ENCODE data around the gene TLK1. TPM values are rescaled to one million over a fixed set of nuclear protein-coding genes. Genes with fewer than 3 reads are reported as not detected.
"Not testable (repeated sequence)": the region's sequence is repeated elsewhere in the genome, so short reads cannot be mapped to it uniquely, and the experiment has no call there.

The TLK1 gene
- total RNA-seq, 2 experiments from 2014 or later: 59.2 to 64.5 TPM

- no peak overlapping the region for H3K27ac Mint-ChIP-seq
- H3K27me3 Mint-ChIP-seq: no peaks in the 10 kb centered on the region
- no peak for DNase-seq
- peaks cover 15% of the 10 kb centered on the region for H3K36me3 Mint-ChIP-seq
- H3K4me1 Mint-ChIP-seq (ENCODE audit: low read depth): peaks cover 62% of the 10 kb centered on the region
- H3K4me3 Mint-ChIP-seq: no peak overlapping the region
- no peaks in the 10 kb centered on the region for H3K9me3 Mint-ChIP-seq
- intact Hi-C loops (cut with micrococcal nuclease): loop anchor here (5.0 kb wide), 1 partner anchor 343 kb away; the partner anchor contains the start of genes DCAF17 and METTL8
- ChIA-PET CTCF (interaction anchor here (1.3 kb wide), 1 partner anchor 327 kb away, joined by 3 read pairs; no protein-coding TSS in a partner anchor), POLR2A (no interaction called here)
Measured at GRCh38 chr2:171089489-171089888, 71.2 kb downstream of the TLK1 start.

- ChIA-PET POLR2A (interaction anchor here (1.0 kb wide), 1 partner anchor 115 kb away, joined by 3 read pairs; no protein-coding TSS in a partner anchor), CTCF (interaction anchor here (0.6 to 4.3 kb wide), 16 partner anchors 11 to 1087 kb away, joined by 3 to 42 read pairs (median 5); partner anchors contain the start of genes GORASP2 and TLK1)
- no peak for DNase-seq
- Mint-ChIP-seq H3K27me3 (no peaks in the 10 kb centered on the region), H3K4me3 (no peak overlapping the region), H3K36me3 (peaks cover 13% of the 10 kb centered on the region), H3K27ac (no peak overlapping the region), H3K4me1 (ENCODE audit: low read depth) (peaks cover 63% of the 10 kb centered on the region), H3K9me3 (no peaks in the 10 kb centered on the region)
- intact Hi-C loops (cut with micrococcal nuclease): loop anchor here (5.0 kb wide), 1 partner anchor 344 kb away; the partner anchor contains the start of genes DCAF17 and METTL8
Measured at GRCh38 chr2:171088057-171088834, 72.4 kb downstream of the TLK1 start.

DNA sequence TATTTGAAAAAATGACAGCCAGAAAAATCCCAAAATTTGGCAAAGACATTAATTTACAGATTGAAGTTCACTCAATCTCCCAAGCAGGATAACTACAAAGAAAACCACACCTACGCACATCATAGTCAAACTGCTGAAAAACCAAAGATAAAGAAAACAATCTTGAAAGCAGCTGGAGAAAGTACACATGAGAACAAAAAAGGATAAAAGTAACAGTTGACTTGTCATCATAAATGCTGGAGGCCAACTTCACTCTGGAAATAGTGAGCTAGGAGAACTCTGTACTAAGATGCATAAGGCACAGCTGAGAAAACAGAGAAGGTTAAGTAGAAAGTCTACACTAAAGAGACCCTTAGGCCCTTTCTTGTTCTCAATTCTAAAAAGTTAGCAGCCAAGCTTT is 73.1 kb downstream of the TLK1 start:
- POLR2A ChIA-PET: no interaction called here
- Mint-ChIP-seq H3K36me3 (peaks cover 15% of the 10 kb centered on the region), H3K27ac (peak overlapping the region; percentile 46), H3K9me3 (no peaks in the 10 kb centered on the region), H3K4me1 (ENCODE audit: low read depth) (peaks cover 59% of the 10 kb centered on the region), H3K27me3 (no peaks in the 10 kb centered on the region), H3K4me3 (no peak overlapping the region)
- intact Hi-C loops (cut with micrococcal nuclease): loop anchor here (1.0 to 5.0 kb wide), 6 partner anchors 43 to 345 kb away; partner anchors contain the start of genes DCAF17, GORASP2 and METTL8
- DNase-seq: no peak
- CTCF ChIA-PET: interaction anchor here (0.6 to 4.3 kb wide), 31 partner anchors 8 to 1087 kb away, joined by 3 to 42 read pairs (median 5); partner anchors contain the start of genes DCAF17, GORASP2, METTL8 and TLK1

DNA sequence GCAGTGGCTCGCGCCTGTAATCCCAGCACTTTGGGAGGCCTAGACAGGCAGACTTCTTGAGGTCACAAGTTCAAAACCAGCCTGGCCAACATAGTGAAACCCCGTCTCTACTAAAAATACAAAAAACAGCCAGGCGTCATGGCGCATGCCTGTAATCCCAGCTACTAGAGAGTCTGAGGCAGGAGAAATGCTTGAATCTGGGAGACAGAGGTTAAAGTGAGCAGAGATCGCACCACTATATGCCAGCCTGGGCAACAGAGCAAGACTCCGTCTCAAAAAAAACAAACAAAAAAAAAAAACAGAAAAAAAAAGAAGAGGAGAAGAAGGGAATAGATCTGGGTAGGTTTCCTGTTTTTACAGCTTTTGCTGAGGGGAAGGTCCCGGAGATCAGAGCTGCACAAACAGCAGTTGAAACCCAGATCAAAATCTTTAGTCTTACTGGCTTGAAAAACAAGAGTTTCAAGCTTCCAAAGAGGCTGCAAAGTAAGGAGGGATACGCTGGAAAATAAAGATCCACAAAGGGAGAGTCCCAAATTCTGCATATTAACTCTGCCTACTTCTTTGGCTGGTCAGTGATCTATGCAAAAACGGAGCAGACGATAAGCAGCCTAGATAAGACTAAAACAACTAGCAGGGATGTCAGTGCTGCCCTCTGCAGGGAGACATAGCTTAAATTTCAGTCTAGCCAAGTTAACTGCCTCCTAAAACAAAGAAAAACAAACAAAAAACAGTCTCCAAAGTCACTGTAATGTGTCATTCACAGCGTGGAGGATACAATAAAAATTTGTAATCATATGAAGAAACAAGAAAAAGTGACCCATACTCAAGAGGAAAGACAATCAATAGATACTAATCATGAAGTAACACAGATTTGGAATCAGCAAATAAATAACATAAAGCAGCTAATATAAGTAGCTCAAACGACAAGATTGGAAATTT is 74.1 kb downstream of the TLK1 start:
- ChIA-PET POLR2A (interaction anchor here (1.0 kb wide), 1 partner anchor 347 kb away, joined by 4 read pairs; the partner anchor contains the start of genes DCAF17 and METTL8), CTCF (interaction anchor here (0.6 to 4.3 kb wide), 47 partner anchors 9 to 559 kb away, joined by 3 to 42 read pairs (median 4); partner anchors contain the start of genes DCAF17, GORASP2, METTL8 and TLK1)
- intact Hi-C loops (cut with micrococcal nuclease): loop anchor here (1.0 to 5.0 kb wide), 7 partner anchors 42 to 346 kb away; partner anchors contain the start of genes DCAF17, GORASP2 and METTL8

DNA sequence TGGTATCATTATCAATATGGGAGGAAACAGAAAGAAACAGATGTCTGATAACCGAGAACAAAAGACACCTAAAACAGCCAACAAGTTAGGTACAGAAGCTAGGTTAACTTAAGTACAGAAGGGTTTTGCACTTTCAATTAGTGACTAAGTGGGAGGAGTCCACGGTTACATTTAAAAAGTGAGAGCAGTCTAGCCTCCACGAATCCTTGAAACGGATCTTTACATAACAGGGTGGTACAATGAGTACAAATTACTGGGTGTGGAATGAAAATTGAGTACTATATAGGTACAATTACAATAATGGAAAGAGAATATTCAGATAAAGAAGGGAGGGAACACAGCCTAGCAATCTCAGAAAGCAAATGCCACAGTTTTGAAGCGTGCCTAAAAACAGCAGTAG is 76.6 kb downstream of the TLK1 start:
- H3K9me3 Mint-ChIP-seq: no peaks in the 10 kb centered on the region
- DNase-seq: no peak
- no peak overlapping the region for H3K27ac Mint-ChIP-seq
- peak overlapping the region; percentile 12 for H3K4me3 Mint-ChIP-seq
- CTCF ChIA-PET: no interaction called here
- H3K36me3 Mint-ChIP-seq: peaks cover 17% of the 10 kb centered on the region
- H3K4me1 Mint-ChIP-seq (ENCODE audit: low read depth): peaks cover 63% of the 10 kb centered on the region
- POLR2A ChIA-PET: no interaction called here
- H3K27me3 Mint-ChIP-seq: no peaks in the 10 kb centered on the region
- intact Hi-C loops (cut with micrococcal nuclease): no loop called here

More for the DNA sequence above, 74.1 kb downstream of the TLK1 start:
- Mint-ChIP-seq H3K9me3 (no peaks in the 10 kb centered on the region), H3K27me3 (no peaks in the 10 kb centered on the region), H3K36me3 (peaks cover 15% of the 10 kb centered on the region), H3K4me1 (ENCODE audit: low read depth) (peaks cover 58% of the 10 kb centered on the region), H3K4me3 (peak overlapping the region; percentile 64), H3K27ac (peak overlapping the region; percentile 43)
- DNase-seq: peak; percentile 66

DNA sequence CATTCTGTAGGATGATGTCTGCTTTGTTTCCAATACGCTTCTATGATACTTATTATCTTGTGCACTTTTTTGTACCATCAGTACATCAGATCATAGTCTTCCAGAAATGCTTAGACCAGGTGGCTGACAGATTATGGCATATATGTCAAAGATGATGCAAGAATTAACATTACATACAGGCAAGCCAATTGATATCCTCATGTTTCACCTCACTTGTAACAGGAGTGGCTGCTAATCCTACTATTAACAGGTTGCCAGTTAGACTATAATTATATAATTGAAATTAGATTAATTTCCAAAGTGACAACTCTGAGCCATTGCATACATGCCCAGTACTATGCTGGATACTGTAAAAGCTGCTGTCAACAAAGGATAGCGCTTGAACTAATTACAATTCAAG is 77.2 kb downstream of the TLK1 start:
- ChIA-PET POLR2A (no interaction called here), CTCF (no interaction called here)
- no peaks in the 10 kb centered on the region for H3K27me3 Mint-ChIP-seq
- intact Hi-C loops (cut with micrococcal nuclease): no loop called here
- no peak for DNase-seq
- no peaks in the 10 kb centered on the region for H3K9me3 Mint-ChIP-seq
- peaks cover 21% of the 10 kb centered on the region for H3K36me3 Mint-ChIP-seq
- H3K4me1 Mint-ChIP-seq (ENCODE audit: low read depth): peaks cover 61% of the 10 kb centered on the region
- peak overlapping the region; percentile 2 for H3K27ac Mint-ChIP-seq
- H3K4me3 Mint-ChIP-seq: no peak overlapping the region

- Mint-ChIP-seq H3K27ac (peak overlapping the region; percentile 15), H3K4me3 (no peak overlapping the region), H3K27me3 (no peaks in the 10 kb centered on the region), H3K36me3 (peaks cover 32% of the 10 kb centered on the region), H3K4me1 (ENCODE audit: low read depth) (peaks cover 50% of the 10 kb centered on the region), H3K9me3 (no peaks in the 10 kb centered on the region)
- intact Hi-C loops (cut with micrococcal nuclease): no loop called here
- POLR2A ChIA-PET: no interaction called here
- DNase-seq: peak; percentile 25
- CTCF ChIA-PET: interaction anchor here (0.9 to 1.0 kb wide), 2 partner anchors 153 to 335 kb away, joined by 3 to 4 read pairs; partner anchors contain the start of gene GORASP2
Measured at GRCh38 chr2:171081649-171082111, 79.0 kb downstream of the TLK1 start.

GRCh38 chr2:171080607-171081006 is 80.1 kb downstream of the TLK1 start:
- Mint-ChIP-seq H3K4me3 (no peak overlapping the region), H3K9me3 (no peaks in the 10 kb centered on the region), H3K27me3 (no peaks in the 10 kb centered on the region), H3K27ac (no peak overlapping the region), H3K4me1 (ENCODE audit: low read depth) (peaks cover 48% of the 10 kb centered on the region), H3K36me3 (peaks cover 36% of the 10 kb centered on the region)
- intact Hi-C loops (cut with micrococcal nuclease): no loop called here
- ChIA-PET POLR2A (interaction anchor here (0.6 kb wide), 1 partner anchor 211 kb away, joined by 3 read pairs; no protein-coding TSS in a partner anchor), CTCF (interaction anchor here (0.9 to 1.0 kb wide), 2 partner anchors 77 to 152 kb away, joined by 3 to 4 read pairs; partner anchors contain the start of gene GORASP2)
- DNase-seq: no peak

DNA sequence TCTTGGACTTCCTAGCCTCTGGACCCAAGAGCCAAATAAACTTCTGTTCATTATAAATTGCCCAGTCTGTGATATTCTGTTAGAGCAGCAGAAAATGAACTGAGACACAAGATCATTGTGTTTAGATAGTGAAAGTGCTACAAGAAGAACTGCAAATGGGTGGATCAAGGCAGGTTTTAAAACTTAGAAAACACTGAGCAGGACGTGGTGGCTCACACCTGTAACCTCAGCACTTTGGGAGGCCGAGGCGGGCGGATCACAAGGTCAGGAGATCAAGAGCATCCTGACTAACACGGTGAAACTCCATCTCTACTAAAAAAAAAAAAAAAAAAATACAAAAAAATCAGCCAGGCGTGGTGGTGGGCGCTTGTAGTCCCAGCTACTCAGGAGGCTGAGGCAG is 84.3 kb downstream of the TLK1 start:
- Mint-ChIP-seq H3K36me3 (peaks cover 38% of the 10 kb centered on the region), H3K4me1 (ENCODE audit: low read depth) (peaks cover 19% of the 10 kb centered on the region)
- H3K9me3 Mint-ChIP-seq; intact Hi-C loops (cut with micrococcal nuclease); H3K4me3 Mint-ChIP-seq; H3K27me3 Mint-ChIP-seq; H3K27ac Mint-ChIP-seq; DNase-seq; POLR2A ChIA-PET: not testable (repeated sequence)
- CTCF ChIA-PET: interaction anchor here (1.5 kb wide), 1 partner anchor 10 kb away, joined by 5 read pairs; no protein-coding TSS in a partner anchor

GRCh38 chr2:171072164-171072563 is 88.5 kb downstream of the TLK1 start:
- no peak for DNase-seq
- intact Hi-C loops (cut with micrococcal nuclease): no loop called here
- POLR2A ChIA-PET: no interaction called here
- no peak overlapping the region for H3K4me3 Mint-ChIP-seq
- no peaks in the 10 kb centered on the region for H3K9me3 Mint-ChIP-seq
- H3K4me1 Mint-ChIP-seq (ENCODE audit: low read depth): peaks cover 14% of the 10 kb centered on the region
- H3K27me3 Mint-ChIP-seq: no peaks in the 10 kb centered on the region
- CTCF ChIA-PET: interaction anchor here (1.4 kb wide), 2 partner anchors 12 to 15 kb away, joined by 3 to 8 read pairs; no protein-coding TSS in a partner anchor
- H3K36me3 Mint-ChIP-seq: peaks cover 39% of the 10 kb centered on the region
- H3K27ac Mint-ChIP-seq: no peak overlapping the region

DNA sequence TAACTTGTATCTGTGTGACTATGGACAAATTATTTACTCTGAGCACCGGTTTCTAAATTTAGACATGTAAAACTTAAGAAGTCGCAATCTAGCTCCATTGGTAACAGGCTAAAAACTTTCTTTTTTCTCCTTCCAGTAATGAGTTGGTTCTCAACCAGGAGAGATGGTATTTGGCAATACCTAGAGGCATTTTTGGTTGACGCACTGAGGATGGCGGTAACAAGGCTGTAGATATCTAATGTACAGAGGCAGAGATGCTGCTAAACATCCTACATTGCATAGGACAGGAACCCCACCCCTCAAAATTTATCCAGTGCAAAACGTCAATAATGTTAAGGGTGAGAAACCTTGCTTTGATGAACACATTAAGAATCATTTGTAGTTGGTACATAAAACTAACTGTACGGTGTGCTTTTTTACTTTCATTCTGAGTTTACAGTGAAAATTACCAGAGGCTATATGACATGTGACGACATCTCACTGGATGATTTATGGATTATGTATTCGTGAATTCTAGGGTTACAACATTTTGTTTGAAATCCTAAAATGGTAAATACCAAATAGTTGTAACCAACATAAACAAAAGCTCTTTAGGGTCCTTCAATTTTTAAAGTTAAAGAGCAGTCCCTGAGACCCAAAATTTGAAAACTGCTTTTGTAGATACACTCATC is 91.3 kb downstream of the TLK1 start:
- POLR2A ChIA-PET: interaction anchor here (0.6 kb wide), 1 partner anchor 429 kb away, joined by 3 read pairs; no protein-coding TSS in a partner anchor
- CTCF ChIA-PET: interaction anchor here (1.0 to 1.5 kb wide), 2 partner anchors 96 to 365 kb away, joined by 3 read pairs; partner anchors contain the start of genes DCAF17 and METTL8
- H3K4me1 Mint-ChIP-seq (ENCODE audit: low read depth): peaks cover 11% of the 10 kb centered on the region
- no peak for DNase-seq
- no peaks in the 10 kb centered on the region for H3K27me3 Mint-ChIP-seq
- intact Hi-C loops (cut with micrococcal nuclease): no loop called here
- H3K27ac Mint-ChIP-seq: peak overlapping the region; percentile 18
- peaks cover 32% of the 10 kb centered on the region for H3K36me3 Mint-ChIP-seq
- no peaks in the 10 kb centered on the region for H3K9me3 Mint-ChIP-seq
- H3K4me3 Mint-ChIP-seq: no peak overlapping the region
